GM18870 (cell line): ENCODE results near the gene UBAP1.
"Not testable (repeated sequence)": the region's sequence is repeated elsewhere in the genome, so short reads cannot be mapped to it uniquely, and the experiment has no call there.

ENCODE experiments used
- ATAC-seq: cut with Tn5 transposase; IDR thresholded peaks from one replicate; pipeline ENCODE4 v1.9.1; 2021; ENCODE audit warnings: moderate library complexity; ENCODE audit not compliant: unreplicated experiment

Gene UBAP1

DNA sequence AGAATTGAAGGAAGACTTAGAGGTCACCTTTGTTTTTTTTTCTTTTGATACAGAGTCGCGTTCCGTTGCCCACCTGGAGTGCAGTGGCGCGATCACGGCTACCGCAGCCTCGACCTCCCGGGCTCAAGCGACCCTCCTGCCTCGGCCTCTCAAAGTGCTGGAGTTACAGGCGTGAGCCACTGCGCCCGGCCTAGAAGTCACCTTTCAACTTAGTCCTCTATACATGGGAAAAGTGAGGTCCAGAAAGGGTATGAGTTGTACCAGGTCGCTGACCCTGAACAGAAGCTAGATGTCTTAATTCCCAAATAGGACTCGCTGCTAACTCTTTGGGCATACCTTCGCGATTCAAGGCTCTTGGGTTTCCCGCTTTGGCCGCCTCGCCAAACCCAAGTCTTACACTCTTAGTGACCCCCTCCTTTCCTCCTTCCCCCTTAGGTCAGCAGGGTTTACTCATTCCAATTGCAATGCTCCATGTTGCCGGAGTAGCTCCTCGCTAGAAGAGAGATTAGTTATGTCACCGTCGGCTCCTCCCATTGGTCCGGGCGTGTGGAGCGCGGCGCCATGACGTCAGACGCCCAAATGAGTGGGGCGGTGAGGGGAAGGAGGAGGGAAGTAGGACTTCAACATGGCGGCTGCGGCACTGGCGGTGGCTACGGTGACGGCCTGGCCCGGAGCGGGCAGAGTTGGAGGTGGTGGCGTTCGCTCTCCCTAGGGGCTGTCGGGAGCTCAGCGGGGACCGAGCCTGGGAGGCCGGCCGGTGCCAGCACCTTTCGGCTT is at the start of gene UBAP1:
Gene UBAP1 (plus strand): TSS at position 608 of the 777 bp plus-strand sequence. CDS start 41,872 bp downstream, outside the sequence.
- ATAC-seq, result peak; percentile 95

DNA sequence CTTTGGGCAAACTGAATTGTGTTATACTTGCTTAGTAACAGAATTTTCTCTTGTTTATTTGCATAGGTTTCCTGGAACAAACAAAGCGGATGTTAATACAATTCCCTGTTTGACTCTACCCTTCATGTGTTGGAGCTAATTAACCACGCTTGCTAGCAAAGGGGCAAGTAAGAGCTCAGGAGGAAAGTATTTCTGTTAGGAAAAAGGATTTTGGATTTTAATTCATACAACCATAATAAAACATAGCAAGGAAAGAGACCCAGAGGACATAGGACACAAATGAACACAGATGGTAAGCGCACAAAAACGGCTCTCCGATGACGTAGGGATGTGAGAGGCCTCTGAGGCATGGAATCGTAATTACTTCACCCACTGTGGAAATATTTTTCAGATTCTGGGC is 47.3 kb upstream of the UBAP1 start:
- no peak for ATAC-seq

DNA sequence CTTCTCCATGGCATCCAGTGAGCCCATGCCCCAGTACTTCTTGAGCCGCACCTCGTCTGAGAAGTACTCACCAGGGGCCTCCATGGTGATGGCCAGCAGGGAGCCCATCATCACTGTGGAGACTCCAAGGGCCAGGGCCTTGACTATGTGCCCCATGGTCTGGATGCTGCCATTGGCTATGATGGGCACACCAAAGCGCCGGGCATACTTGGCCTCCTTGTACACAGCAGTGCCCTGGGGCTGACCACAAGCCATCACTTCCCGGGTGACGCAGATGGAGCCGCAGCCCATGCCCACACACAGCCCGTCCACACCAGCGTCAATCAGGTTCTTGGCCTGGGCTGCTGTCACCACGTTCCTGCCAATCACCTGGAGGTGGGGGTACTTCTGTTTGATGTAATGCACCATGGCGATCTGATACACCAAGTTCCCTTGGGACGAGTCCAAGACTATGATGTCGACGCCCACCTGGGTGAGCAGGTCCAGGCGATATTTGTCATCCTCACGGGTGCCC is 45.4 kb upstream of the UBAP1 start:
- ATAC-seq, result no peak

DNA sequence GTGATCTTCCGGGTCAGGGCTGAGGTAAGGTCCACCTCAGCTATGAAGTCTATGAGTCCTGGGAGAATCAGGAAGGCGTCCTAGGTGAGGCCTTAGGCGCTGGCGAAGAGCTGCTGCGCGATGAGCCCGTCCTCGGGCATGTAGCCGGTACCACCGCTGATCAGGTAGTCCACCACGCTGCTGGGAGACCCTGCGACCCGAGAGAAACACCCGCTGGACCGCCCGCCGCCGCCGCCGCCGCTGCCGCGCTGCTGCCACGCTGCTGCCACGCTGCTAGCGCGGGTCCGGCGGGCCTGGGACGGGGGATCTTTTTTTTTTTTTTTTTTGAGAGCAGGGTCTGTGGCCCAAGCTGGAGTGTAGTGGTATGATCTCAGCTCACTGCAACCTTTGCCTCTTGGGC is 44.3 kb upstream of the UBAP1 start:
- no peak for ATAC-seq

DNA sequence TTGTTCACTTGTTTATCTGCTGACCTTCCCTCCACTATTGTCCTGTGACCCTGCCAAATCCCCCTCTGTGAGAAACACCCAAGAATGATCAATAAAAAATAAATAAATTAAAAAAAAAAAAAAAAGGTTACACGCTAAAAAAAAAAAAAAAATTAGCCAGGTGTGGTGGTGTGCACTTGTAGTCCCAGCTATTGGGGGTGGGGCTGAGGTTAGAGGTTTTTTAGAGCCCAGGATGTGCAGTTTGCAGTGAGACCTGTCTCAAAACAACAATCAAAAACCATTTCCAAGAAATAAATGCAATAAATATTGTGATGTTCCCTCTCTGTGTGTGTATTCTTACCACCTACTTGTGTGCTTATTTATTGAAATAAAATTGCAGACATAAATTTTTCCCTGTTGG is 40.2 kb upstream of the UBAP1 start:
- ATAC-seq, result not testable (repeated sequence)

DNA sequence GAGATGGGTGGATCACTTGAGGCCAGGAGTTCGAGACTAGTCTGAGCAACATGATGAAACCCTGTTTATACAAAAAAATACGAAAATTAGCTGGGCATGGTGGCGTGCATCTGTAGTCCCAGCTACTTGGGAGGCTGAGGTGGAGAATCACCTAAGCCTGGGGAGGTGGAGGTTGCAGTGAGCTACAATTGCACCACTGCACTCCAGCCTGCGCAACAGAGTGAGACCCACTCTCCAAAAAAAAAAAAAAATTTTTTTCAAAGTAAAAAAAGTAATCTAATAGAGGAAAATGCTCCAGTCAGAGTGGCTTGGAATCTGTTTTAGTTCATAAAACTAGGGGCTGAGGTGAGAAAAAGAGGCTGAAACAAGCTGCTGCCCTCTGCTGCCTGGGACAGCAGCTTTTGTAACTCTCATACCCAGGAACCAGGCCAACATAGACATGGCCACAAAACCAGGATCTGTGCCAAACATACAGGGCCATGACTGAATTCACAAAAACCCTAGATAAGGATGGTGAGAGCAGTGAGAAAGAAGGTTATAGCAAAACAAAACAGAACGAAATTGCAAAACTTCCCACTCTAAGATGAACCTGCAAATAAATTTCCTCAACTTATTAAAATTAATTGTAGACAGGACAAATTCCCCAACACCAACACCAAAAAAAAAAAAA is 39.2 kb upstream of the UBAP1 start:
- no peak for ATAC-seq

DNA sequence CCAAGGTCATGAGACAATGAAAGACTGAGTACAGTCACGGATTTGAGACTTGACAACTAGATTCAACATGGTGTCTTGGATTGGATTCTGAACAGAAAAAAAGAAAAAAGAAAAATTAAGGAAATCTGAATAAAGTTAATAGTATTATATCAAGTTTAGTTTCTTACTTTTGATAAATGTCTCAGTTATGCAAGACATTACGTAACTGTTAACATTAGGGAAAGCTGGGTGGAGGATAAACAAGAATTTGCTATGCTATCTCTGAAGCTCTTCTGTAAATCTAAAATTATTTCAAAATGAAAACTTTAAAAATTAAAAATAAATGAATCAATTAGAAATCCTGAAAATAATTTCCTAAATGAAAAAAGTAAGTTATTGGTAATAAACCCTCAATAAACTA is 38.0 kb upstream of the UBAP1 start:
- ATAC-seq, result no peak

DNA sequence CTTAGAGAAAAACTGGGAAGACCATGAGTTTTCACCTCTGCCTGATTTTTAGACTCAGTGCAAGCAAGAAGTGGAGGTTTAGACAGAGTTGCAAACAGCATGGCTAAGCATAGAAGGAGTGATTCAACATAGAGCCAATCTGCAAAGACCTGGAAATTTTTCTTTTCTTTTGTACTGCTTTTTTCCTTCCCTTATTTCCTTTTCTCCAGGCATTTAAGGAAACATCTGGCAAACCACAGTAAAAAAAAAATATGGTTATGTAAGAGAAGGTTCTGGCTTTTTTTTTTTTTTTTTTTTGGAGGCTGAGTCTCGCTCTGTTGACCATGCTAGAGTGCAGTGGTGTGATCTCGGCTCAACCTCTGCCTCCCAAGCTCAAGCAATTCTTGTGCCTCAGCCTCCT is 35.7 kb upstream of the UBAP1 start:
- ATAC-seq, result no peak

DNA sequence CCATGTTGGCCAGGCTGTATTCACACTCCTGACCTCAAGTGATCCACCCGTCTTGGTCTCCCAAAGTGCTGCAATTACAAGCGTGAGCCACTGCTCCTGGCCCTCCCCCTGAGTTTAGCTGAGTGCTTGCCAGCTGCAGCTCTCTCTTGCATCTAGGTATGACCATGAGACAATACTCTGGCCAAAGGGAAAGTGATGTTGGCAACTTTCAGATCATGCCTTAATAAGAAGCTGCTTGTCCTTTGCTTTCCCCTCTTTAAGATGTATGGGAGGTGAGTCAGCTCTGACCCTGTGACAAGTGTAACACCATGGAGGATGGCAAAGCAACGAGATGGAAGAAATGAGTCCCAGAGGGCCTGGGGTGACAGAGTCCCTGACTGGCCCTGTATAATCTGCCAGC is 33.7 kb upstream of the UBAP1 start:
- ATAC-seq, result no peak

DNA sequence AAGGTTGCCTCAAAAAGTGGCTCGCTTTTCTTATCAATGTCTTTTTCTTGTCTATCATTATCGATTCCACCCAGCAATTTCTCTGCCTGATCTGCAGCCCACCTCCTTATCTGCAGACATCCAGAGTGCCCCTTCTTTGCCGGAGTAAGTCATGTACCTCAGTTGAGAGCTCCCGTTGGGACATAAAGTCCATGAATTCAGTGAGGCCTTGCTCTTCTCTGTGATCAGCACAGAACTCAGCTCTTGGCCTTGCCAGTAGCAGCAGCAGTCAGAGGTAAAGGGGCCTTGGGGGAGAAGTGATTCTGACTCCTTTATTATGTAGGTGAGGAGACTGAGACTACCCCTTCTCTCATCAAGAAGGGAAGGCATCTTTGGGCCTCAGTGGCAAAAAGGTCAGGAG is 27.4 kb upstream of the UBAP1 start:
- no peak for ATAC-seq

DNA sequence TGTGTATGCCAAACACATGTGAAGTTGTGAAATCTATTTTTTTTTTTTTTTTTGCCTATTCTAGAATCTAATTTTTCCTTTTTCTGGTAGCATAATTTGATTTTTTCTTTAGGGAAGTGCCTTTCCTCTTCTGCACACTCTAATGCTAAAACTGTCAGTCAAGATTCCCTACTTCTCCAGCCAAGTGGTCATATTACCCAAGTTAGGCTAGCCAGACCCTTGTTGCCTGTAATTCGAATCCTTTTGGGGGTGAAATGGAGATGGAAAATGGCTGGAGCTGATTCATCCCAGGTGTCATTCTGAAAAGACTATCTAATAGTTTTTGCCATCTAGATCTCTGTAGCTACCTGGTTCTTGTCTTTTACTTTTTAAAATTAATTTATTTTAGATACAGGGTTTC is 24.8 kb upstream of the UBAP1 start:
- ATAC-seq, result no peak

DNA sequence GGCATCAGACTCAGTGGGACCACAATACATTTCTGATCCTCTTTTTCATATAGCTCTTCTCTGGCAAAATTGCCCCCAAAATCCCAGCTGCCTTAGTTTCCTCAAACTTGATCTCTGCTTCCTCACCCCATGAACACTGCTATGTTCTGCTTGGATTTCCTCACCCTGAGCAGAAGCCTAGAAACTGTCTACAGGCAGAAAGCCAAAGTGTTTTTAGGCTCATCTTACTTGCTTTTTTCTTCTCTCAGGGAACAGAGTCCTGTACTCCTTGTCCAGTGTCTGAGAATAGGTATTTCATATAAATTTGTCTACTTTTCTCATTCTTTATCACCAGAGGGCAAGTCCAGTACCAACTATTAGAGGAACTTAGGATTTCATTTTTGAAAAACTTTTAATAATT is 21.5 kb upstream of the UBAP1 start:
- ATAC-seq, result no peak

DNA sequence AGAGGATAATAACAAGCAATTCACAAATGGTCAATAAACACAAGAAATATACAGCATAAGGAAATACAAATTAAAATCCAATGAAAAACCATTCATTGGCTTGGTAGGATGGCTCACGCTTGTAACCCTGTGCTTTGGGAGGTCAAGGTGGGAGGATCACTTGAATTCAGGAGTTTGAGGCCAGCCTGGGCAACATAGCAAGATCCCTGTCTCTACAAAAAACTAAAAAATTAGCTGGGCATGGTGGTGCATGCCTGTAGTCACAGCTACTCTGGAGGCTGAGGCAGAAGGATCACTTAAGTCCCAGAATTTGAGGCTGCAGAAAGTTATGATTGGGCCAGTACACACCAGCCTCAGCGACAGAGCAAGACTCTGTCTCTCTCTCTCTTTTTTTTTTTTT is 20.9 kb upstream of the UBAP1 start:
- ATAC-seq, result no peak

DNA sequence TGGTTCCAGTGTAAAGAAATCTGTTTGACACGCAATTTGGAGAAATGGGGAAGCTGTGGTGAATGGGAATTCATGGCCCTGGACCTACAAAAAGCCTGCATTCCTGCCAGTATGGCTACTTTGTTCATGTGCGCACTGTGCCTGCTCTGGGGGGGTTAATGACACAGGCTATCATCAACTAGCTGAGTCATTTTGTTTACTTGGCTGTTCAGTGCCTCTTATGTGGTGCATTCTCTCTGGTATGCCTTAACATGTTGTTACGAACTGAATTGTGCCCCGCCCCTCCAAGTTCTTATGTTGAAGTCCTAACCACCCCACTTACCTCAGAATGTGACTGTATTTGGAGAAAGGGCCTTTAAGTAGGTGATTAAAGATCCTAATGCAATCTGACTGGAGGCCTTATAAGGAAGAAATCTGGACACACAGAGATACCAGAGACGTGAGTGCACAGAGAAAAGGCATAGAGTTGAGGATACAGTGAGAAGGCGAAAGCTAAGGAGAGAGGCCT is 20.4 kb upstream of the UBAP1 start:
- no peak for ATAC-seq

DNA sequence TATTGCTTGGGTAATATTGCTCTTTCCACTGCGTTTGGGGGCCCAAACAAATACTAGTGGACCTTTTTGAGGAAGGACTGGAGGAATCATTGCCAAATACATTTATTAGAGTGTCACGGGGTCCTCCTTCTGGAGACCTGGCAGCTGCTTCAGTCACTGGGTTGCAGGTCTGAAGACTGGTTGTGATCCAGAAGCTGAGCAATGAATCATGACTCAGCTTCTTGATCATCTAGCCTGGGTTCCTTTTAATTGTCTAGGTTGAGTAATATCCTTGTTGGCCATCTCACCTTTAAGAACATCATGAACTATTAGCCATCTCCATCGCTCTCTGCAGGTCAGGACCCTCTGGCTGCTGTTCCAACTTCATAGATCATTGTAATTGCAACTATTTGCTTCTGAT is 15.4 kb upstream of the UBAP1 start:
- no peak for ATAC-seq

DNA sequence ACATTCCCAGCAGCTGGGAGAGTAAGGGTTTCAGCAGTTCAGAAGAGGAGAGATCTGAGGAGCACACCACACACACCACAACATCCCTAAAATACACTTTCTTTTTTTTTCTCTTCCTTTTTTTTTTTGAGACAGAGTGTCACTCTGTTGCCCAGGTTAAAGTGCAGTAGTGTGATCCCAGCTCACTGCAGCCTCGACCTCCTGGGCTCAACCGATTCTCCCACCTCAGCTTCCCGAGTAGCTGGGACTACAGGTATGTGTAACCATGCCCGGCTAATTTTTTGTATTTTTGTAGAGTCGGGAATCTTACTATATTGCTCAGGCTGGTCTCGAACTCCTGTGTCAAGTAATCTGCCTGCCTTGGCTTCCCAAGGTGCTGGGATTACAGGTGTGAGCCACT is 9.7 kb upstream of the UBAP1 start:
- ATAC-seq, result no peak

DNA sequence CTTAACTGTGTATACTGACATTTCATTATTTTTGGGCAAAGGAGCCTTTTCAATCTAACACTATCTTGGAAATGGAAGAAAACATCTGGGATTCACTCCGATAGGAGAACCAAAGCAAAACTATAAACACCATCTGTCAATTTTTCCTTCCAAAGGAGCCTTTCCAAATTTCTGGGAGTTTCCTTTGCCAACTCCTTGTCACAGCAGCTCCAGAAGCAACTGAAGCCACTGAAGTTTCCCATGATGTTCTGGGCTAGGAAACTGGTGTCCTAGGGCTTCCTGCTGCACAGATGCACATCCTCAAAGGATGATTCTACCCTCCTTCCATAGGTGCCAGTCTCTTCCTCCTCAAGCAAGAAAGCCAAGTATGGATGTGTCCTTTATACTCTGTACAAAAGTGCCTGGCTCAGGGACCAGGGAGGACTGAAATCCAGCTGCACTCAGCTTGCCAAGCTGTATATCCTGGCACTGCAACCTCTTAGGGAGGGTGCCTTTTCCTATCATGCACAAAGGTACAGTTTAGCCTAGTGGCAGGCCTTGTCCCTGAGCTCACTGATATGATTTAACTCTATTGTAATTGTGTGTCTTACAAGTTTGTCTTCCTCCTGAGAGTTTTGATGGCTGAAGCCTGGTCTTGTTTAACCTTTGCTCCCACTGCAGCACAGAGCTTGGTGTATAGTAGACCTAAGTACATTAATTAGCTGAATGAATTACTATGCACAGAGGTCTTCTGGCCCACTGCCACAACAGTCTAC is 8.4 kb upstream of the UBAP1 start:
- ATAC-seq, result no peak

DNA sequence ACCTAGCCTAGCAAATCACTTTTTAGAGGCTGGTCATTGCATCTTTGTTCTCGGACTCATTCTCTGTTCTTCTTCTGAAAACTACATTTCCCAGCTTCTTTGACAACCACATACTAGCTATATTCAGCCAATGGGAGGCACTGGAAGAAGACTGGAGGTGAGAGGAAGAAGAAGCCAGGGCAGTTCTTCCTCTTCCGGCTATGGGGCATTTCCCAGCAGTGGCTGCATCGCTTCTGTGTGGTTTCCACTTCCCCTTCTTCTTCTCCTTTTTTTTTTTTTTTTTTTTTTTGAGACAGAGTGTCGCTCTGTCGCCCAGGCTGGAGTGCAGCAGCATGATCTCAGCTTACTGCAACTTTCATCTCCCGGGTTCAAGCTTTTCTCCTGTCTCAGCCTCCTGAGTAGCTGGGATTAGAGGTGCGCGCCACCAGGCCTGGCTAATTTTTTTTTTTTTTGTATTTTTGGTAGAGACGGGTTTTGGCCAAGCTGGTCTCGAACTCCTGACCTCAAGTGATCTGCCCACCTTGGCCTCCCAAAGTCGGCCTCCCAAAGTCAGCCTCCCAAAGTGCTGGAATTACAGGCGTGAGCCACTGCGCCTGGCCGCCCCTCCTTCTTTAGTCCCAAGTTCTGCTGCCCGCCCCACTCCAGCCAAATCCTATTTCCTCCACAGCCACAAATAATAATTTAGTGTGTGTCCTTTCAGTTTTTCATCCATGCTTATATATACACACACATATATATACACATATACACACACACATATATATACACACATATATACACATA is 6.9 kb upstream of the UBAP1 start:
- no peak for ATAC-seq

DNA sequence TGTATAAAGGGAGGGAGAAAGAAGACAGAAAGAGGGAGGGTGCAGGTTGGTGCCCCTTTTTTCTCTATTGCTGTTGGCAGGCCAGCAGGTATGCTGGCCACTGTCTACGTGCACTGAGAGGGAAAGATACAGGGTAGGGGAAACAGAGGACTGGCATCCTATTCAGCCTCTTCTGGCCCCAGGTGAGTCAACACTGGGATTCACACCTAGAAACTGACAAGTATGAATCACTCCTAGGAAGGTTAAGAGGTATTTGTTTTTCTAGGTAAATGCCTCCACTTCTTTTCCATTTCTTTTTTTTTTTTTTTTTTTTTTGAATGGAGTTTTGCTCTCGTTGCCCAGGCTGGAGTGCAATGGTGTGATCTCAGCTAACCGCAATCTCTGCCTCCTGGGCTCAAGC is 2.8 kb upstream of the UBAP1 start:
- no peak for ATAC-seq

DNA sequence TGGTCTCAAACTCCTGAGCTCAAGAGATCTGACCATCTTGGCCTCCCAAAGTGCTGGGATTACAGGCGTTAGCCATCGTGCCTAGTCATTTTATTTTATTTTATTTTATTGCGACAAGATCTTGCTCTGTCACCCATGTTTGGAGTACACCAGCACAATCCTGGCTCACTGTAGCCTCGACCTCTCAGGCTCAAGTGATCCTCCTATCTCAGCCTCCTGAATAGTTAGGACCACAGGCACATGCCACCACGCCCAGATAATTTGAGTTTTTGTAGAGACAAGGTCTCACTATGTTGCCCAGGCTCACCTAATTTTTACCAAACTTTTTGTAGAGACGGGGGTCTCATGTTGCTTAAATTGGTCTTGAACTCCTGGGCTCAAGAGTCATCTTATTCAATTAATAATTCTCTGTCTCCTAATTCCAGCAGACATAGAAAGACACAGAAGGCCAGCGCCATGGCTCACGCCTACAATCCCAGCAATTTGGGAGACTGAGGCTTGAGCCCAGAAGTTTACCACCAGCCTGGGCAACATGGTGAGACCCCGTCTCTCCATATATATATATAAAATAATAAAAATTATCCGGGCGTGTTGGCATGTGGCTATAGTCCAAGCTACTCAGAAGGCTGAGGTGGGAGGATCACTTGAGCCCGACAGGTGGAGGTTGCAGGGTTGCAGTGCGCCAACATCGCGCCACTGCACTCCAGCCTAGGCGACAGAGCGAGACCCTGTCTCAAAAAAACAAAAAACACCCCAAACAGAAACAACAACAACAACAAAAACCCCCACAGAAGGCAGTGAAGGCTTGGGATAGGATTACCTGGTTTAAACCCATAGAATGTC is 1.0 kb upstream of the UBAP1 start:
- no peak for ATAC-seq
